T-helper 1 cell (primary cell): ENCODE results near the gene PEX16.

Experiments
- DNase-seq, 5 donors: peaks; one replicate each; pipeline ENCODE4 v3.0.0-alpha.2; 2012 to 2020
- total RNA-seq, 4 donors: gene quantifications; one replicate each; lab custom pipeline; 2026; lab: John Stamatoyannopoulos, UW

PEX16 gene
- total RNA-seq = 33.9 to 47.9 (median 42.3) reads per million in 4 donors

DNA sequence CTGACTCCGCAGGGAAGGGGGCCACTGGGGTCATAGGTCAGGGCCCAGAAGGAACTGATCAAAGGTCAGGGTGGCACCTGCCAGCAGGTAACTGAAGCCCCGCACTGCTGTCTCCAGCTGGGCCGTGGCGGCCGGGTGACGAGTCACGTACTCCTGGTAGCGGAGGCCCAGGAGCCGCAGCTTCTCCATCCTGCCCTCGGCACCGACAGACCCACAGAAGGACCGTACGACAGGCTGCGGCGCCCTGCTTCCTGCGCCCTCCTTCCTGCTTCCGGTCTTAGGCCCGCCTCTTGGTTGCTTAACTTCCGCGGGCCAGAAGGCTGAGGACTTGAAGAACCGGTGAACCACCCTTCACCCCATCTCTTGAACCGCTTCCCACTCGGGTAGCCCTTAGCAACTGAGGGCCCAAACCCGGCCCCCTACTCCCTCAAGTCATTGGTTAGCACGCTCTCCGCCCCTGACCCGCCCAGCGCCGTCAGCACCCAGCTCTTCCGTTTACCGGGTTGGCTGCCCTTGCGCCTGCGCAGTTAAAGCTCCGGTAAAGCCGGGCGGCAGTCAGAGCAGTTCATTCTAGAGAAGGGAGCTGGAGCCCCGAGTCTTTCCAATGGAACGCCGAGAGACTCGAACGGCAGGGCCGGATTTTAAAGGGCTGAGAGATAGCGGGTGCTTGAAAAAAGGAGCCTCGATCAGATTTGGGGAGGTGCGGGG is at the start of gene PEX16:
Gene PEX16 (minus strand): TSS at position 255 of the 708 bp plus-strand sequence. CDS start 66 bp downstream, at position 189.
- DNase-seq = peak; percentile 94 to 99 (median 95)

DNA sequence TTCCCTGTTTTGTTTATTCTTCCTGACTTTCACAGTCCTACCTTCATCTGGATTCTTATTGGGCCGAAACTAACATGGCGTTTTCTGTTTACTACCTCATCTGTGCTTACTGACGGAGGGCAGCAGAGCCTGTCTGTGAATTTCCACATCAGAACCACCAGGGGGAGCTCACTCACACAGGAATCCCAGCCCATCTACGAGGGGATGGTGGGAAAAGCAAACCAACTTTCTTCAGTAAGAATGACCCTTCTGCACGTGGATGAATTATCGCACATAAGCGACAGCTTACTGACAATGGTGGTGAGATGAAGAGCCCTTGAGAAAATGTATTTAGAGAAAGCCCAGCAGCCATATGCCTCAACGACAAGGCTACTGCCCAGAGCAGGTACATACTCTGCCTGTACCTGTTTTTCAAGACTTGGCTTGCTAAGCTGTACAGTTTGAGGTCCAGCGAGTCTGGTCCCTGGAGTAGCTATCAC is 47.3 kb upstream of the PEX16 start:
- DNase-seq = peak; percentile 19 to 64 (median 36)

DNA sequence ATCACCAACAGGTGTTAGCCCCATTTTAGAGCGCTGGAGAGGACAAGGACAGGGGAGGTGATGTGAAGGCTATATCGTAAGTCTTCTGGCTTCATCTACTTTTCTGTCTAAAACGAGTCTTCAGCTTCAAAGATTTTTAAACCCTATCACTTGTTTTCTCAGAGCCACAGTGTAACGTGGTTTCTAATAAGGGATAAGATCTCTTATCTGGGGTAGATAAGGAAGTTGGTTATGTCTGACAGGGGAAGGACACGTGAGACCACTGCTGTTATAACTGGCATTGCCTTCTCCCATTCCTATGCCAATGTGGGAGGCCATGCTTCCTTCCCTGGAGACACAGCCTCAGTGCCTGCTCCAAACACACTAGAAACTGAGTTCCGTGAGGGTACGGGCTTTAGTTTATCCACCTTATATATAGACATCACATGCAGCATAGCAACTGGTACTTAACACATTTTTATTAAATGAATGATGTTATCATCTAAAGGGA is 44.1 kb upstream of the PEX16 start:
- DNase-seq = no peak

DNA sequence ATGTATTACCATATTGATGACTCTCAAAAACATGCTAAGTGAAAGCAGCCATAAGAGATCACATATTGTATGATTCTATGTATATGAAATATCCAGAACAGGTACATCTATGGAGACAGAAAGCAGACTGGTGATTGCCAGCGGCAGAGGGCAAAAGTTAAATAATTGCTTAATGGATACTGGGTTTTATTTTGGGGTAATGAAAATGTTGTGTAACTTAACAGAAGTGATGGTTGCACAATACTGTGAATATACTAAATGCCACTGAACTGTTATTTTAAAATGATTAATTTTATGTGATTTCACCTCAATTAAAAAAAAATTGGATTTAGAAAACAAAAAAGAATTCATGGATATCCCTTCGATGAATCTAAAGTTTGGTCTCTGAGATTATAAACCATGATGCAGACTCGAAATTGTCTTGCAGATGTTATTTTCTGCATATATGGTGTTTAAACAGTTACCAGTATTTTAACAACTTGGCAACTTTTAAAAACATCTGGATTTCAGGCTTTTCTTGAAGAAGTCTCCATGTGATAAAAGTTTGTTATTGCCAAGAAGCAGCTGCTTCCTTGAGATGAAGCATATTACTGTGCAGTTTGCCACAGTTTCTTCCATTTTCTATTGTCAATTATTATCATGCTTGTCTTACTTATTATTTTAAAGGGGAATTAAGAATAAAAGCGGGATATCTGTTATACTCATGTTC is 42.9 kb upstream of the PEX16 start:
- no peak for DNase-seq

DNA sequence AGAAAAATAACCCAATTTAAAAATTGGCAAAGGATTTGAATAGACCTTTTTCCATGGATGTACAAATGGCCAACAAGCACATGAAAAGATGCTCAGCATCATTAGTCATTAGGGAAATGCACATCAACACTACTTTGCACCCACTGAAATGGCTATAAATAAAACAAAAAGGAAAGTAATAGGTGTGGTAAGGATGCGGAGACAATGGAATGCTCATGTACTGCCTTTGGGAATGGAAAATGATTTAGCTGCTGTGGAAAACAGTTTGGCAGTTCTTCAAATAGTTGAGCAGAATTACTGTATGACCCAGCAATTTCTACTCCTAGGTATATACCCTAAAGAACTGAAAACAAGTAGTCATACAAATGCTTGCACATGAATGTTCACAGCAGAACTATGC is 42.2 kb upstream of the PEX16 start:
- DNase-seq = no peak

DNA sequence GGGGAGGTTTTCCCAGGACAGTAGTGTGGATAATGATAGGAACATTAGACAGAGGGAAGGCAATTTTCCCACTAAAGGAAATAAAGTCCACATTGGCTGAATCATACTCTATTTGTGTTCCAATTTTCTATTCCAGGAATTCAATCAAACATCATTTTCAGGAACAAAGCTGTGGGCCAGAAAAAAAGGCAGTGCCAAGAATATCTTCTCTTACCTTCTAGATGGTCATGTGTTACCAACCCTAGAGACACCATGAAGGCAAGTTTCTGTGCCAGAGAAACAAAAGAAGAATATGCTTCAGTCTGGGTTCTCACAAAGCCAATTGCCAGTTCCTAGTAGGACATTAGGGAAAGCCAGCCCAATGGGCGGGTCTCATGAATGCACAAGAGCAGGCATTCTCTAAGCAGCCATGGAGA is 32.3 kb upstream of the PEX16 start:
- no peak for DNase-seq

DNA sequence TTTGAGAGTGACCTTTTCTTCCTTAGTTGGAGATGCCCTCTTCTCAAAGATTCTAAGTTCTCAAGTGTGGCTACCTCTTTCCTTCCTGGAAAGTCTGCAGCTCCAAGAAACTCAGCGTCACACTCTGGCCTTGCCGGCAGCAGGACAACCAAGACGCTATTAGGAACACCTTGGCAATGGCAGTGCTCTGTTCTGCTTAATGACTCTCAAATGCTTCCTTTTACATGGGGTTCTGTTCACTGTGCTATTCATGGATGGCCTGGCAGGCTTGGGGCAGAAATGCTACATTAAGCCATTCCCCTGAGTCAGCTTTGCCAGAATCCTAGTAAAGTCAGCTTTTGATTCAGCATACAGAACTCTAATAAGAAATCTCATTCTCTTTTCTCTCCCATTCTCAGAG is 30.7 kb upstream of the PEX16 start:
- DNase-seq = no peak

DNA sequence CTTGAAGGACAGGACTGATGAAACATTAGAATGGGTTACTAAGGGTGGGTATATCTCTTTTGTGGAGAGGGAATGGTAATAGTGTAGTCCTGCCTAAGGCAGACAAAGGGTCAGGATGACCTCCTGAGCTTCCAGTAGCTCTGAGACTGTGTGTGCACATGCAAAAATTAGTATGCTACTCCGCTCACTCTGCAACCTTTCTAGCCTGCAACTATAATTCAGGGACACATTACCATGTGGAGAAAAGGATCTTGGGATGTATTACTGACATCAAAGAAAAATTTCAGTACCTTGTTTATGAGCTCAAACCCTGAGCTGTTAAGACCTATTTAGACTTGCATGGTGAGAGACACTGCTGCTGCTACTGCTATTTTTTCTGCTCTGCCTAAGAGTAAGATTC is 30.2 kb upstream of the PEX16 start:
- DNase-seq = no peak

DNA sequence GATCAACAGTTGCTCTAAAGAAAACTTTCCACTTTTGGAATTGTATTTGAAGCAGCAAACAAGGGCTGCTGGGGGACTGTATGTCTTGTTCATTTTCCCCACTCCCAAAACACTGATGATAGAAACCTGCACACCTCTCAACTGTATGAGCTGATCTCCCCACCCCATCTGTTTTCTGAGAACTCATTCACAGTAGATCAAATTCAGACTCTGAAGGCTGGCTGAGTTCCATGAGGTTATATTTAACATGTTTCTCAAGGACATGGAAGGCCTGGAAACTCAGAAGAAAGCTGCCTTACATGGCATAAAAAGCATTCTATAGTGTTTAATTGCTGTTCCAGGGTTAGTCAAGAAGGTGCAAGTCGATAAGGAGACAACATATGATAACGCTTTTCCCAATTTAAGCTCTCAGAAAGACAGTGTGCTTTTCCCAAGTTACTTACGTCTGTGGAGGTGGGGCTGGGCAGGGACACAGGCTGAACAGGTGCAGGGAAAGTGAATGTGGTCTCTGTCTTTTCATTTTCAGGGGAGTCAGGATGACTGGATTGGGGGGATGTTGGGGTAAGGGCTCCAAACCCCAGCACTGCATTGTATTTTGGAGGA is 27.8 kb upstream of the PEX16 start:
- DNase-seq = no peak

DNA sequence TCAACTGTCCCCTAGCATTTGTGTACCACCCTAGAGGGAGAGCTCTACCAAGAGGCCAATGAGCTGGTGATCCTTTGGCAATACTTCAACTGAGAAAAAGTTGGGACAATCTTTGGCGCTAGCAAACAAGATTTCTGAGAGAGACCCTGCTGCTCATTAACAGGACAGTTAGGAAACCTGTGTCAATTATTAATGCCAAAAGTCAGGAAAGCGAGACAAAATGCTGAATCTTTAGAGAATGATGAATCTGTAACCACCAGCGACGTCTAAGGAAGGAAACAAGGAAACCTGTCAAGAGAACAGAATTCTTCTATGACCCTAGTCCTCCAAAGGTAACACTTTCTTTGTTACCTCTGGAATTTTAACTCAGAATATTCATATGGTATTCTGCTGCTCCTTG is 24.7 kb upstream of the PEX16 start:
- DNase-seq = no peak

DNA sequence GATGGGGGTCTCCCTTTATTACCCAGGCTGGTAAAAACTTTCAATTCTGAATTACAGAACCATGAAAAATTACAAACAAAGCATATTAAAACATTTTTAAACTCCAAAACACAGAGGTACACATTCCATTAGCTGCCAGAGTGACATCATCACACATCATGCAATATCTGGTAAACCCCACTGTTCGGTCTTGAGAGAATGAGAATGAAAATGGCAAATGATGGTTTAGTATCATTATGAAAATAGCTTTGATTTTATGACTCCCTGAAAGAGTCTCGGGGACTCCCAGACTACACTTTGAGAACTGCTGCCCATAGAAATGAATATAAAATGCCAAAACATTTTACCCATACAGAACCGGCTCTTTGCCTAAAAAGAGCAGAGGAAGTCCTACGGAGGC is 23.6 kb upstream of the PEX16 start:
- DNase-seq = no peak

DNA sequence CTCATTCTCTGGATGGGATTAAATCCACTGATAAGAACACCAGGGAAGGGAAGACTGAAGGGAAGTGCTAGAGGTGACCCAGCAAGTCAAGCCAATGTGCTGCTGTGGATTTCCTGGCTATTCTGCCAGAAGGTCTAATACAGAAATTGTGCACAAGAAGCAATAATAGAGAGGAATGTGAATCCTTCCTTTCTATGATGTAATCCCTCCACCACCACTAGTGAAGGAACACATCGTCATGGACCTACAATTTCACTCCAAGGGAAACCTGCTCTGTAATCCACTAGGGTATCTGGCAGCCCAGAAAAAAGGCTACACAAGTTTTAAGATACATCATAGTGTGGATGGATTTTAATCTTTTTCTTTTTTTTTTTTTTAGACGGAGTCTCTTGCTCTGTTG is 22.2 kb upstream of the PEX16 start:
- no peak for DNase-seq

DNA sequence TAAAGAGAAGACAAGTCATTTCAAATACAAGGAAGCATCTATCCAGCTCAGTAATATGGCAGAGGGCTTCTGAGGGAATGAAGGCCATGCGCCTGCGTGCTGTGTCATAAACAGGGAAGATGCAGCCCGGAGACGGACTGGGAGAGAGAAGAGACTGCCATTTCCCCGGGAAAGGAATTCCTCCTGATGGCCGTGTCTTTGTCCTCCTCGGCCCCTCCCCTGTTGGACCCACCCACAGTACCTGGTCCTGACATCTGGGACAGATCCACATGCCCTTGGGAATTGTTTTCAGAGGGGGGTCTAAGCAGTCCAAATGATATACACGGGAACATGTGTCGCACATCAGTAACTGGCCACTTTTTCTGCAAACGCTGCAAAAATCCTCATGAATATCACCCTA is 20.2 kb upstream of the PEX16 start:
- no peak for DNase-seq

DNA sequence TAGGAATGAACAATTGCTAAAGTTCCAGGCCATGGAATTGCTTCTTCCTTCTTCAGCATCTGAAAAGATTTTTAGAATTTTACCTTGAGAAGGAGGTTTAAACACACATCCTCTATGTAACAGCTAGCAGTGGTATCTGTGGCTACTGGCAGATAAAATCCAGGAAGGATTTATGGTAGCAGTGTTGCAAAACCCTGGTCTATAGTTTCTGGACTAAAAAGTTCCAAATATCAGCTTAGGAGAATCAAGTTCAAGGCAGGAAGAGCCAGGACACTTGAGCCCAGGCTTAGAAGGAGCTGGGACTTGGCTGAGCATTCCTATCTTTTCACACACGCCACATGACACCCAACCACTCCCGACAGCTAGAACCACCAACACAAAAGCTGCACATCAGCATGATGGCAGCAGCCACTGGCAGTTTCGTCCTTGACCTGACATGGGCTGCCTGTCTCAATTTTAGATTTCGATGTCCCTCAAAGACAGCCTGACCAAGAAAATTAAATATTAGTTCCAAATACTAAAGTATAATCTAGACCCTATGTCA is 18.9 kb upstream of the PEX16 start:
- DNase-seq = no peak

DNA sequence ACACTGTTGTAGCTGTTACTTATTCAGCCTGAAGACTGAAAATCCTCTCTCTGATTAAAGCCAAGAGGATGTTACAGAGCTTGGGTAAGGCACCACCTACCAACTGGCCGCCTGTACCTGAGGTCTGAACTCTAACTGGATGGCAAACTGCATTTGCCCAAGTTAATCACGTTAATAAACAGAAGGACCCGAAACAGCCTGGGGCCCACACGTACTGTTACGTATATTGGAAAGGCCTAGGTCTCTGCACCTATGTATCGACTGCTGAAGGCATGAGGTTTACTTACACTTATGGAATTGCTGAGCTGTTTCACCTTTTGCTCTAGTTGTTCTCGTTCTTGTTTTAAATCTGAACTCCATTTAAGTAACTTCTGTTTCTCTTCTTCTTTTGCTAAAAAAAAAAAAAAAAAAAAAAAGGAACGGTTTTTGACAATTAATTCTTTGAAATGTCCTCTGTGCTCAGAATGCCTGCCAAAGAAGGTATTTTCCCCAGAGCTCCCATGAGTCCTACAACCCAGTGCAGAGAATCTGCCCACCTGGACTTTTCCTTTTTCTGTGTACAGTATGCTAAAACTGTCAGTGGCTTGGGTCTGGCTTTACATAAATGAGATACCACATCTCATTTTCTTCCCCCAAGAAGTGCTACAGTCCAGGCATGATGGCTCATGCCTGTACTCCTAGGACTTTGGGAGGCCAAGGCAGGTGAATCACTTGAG is 17.8 kb upstream of the PEX16 start:
- no peak for DNase-seq

DNA sequence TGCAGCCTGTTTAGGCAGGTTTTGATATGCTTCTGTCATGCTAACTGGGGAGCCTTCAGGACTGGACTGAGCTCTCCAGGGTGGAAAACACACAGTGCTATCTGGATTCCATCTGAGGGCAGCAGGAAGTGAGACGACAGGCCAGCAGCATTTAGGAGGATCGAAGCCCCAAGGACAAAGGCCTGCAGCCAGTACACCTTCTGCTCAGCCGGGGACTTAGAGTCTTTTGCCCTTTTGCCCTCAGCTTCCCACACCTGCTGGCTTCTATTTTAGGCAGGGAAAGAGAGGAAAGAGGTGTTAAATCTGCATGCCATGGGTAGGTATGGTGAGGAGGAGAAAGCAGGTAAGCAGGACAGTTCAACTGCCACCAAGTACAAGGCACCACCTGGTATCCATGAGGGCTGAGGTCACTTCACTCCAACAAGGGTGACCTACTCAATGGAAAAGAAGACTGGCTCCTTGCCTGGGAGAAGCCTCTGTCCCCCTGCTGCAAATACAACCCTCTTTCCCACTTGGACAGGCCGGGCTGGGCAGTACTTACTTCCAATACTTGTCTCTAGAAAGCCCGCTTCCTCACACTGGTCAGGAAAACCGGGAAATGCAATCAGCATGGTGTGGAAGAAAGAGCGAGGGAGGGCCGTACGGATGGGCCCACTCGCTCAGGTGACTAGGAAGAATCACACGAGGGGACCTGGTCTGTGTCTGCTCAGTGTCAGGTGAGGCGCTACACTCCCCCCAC is 17.1 kb upstream of the PEX16 start:
- DNase-seq = no peak

DNA sequence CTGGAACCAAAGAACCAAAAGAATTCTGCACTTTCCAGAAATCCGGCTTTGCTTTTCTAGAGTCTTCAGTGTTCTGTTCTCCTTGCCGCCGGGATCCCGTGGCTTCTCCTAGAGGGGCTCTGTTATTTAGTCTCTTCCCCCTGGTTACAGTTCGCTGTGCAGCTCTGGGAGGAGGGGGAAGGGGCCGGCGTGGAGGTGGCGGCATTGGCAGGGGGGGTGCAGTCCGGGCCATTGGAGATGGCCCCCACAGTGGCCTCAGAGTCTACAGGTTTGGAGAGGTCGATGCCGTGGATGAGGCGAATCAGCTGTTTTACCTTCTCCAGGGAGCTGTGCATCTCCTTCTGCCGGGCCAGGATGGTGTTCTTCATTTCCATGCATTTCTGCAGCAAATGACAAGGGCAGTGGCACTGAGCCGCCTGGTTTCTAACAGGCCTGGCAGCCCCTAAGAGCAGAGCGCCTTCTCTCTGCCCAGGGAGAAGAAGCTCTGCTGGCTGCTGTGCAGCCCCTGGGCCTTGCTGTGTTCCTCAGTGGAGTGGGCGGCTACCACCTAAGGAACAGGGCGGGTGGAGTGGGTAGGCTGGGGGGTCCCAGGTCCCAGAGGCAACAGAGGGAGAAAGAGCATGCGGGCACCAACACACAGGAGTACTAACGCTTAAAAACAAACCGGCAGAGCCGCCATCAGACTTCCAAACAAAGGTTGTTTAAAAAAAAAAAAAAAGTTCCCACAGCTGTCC is 16.3 kb upstream of the PEX16 start:
- DNase-seq = no peak

DNA sequence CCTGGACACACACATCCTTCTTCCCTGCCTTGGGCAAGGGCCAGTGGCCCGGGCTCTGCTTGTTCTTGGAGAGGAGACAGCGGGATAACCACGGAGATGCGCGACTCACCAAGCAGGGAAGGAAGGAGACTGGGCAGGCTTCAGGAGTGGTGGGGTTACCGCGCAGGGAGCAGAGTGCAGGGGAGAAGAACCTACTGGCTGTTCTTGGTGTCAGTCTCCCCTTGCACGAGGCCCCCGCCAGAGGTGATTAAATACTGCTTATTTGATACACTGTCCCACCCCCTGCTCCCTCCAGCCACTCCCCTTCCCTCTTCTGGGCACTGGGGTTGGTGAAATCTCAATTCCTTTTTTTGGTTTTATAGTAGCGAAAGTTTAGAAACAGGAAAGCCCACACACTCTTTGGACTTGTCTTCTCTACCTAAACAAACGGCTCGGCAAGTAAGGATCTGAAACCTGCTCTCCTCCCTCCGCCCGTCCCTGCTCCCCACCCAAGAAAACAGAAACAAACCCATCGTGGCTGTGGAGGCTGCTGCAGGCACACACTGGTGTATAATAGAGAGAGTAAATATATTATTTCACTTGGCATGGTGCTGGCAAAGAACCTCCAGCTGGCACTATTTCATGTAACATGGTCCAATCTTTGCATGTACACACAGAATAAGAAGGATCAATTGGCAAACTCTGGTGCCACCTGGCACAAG is 15.6 kb upstream of the PEX16 start:
- no peak for DNase-seq

DNA sequence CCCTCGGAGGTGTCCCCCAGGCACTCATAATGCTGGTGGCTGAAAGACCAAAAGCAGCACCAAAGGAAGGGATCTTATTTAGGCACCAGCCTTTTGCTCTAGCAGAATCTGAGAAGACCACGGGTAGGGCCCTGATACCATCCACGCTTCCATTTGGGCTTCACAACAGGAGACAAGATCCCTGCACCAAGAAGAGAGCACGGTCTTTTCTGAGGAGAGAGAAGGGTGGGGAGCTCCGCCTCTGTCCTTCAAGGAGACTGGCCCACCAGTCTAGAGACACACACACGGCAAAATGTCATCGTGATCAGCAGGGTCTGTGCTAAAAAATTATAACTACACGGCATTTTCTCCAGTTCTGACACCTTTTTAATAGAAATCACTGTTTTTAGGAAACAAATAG is 14.5 kb upstream of the PEX16 start:
- DNase-seq = no peak

DNA sequence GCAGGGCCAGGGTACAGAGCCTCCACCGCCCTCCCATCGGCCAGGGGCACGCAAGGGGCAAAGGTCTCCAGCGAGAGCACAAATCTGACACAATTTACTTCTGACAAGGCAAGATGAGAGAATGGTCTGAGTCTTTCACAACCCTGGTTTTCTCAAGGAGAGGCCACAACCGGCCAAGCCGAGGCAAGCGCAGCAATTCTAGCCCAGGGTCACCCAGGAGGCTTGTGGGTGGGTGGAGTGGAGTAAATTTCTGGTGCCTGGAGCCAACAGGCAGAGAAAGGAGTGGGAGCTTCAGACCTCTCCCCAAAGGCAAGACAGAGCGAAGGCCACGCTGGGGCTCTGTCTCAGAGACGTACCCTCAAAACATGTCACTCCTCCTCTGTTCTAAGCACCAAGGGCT is 14.1 kb upstream of the PEX16 start:
- no peak for DNase-seq
